Erythroblast (primary cell): Measurements from ENCODE around the gene KRT12.

Source experiments
- GATA1 ChIP-seq: IDR thresholded peaks from 2 replicates; pipeline ENCODE4 v1.6.1; 2011; ENCODE audit warnings: low read depth, mild to moderate bottlenecking, control low read depth, low read length, moderate library complexity
- POLR2A ChIP-seq: IDR thresholded peaks from 2 replicates; pipeline ENCODE4 v1.6.1; 2011; ENCODE audit warnings: mild to moderate bottlenecking, low read length

GRCh38 chr17:40843242-40843641 lies 23.8 kb downstream of the KRT12 start:
- no peak for TF ChIP-seq POLR2A
- no peak for TF ChIP-seq GATA1
